ENCODE data around the gene APLP2. TPM values are rescaled to one million over a fixed set of nuclear protein-coding genes. Genes with fewer than 3 reads are reported as not detected.

APLP2 gene
- total and polyA plus RNA-seq, 10 donors, result 47.4 to 248 (median 181) TPM

DNA sequence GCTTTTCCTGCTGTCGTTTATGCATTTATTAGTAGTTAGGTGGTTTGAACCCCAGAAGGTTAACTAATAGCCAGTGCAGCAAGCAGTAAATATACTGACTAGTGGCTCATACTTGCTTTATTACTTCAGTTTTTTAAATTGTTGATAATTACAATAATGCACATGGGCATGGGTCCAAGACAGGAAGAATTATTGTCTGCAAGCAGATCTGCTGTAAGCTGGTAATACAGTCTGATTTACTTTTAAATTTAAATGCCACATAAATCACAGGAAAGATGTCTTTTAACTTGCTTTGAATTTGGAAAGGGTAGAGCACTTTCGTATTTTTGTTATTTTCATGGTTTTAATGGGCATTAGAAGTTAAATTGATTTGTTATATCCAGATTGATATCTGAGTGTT lies 27.1 kb downstream of the APLP2 start:
- Histone ChIP-seq H3K36me3 (no peaks in the 10 kb centered on the region), H3K4me3 (no peak overlapping the region), H3K27me3 (replicated peaks in 1 of 7) (no peaks in the 10 kb centered on the region), H3K27ac (no peak overlapping the region), H3K4me1 (peaks cover 0 to 81% (median 25%) of the 10 kb centered on the region in 6 donors), H3K9me3 (no peaks in the 10 kb centered on the region)
- DNase-seq, result no peak
- WGBS, 5 donors, result 74 to 90% (median 83%) methylated on average over 2 of the region's 2 CpGs
- TF ChIP-seq CTCF (IDR thresholded peaks at IDR 0.05 in 8 of 11, conservative IDR thresholded peaks at IDR 0.05 in 3 of 11) (no peak), POLR2A (IDR thresholded peaks at IDR 0.05) (no peak), POLR2AphosphoS5 (IDR thresholded peaks at IDR 0.05) (no peak)
- intact Hi-C loops (cut with DNase I; ENCODE audit: low total_unique reads), result no loop called here

DNA sequence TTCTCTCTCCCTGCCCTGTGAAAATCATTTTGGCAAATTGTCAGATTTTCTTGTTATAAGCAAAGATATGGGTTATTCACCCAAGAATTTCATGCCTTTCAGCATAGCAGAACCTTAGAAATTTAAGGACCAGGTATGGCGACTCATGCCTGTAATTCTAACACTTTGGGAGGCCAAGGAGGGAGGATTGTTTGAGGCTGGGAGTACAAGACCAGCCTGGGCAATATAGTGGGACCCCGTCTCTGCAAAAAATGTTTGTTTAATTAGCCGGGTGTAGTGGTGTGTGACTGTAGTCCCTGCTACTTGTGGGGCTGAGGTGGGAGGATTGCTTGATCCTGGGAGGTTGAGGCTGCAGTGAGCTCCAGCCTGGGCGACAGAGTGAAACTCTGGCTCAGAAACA lies 27.6 kb downstream of the APLP2 start:
- Histone ChIP-seq H3K4me3 (no peak overlapping the region), H3K4me1 (peaks cover 0 to 85% (median 27%) of the 10 kb centered on the region in 6 donors), H3K9me3 (no peaks in the 10 kb centered on the region), H3K27me3 (replicated peaks in 1 of 7) (no peaks in the 10 kb centered on the region), H3K27ac (no peak overlapping the region), H3K36me3 (no peaks in the 10 kb centered on the region)
- WGBS, 5 donors, result 94 to 99% (median 97%) methylated on average over 4 of the region's 4 CpGs
- TF ChIP-seq POLR2AphosphoS5 (IDR thresholded peaks at IDR 0.05), result no peak
- TF ChIP-seq POLR2A (IDR thresholded peaks at IDR 0.05), result no peak
- no peak for TF ChIP-seq CTCF (IDR thresholded peaks at IDR 0.05 in 8 of 11, conservative IDR thresholded peaks at IDR 0.05 in 3 of 11)
- no peak for DNase-seq
- intact Hi-C loops (cut with DNase I; ENCODE audit: low total_unique reads), result no loop called here

DNA sequence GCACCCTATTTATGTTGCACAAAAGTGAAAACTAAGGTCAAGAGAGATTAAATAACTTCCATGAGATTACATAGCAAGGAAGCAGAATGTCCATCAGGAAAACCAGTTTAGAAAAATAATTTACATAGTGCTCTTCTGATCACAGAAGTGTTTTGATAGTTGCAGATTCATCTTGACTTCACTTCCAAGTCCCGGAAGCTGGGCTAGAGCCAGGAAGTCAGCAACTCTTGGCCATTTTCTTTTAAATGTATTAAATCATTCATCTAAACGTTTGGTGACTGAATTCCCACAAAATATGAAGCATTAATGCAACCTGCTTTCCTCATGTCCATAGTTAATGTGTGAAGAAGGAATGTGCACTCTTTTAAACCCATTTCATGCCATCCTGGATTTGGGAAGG lies 29.7 kb downstream of the APLP2 start:
- no peaks in the 10 kb centered on the region for H3K27me3 ChIP-seq (replicated peaks in 1 of 7)
- intact Hi-C loops (cut with DNase I; ENCODE audit: low total_unique reads), result no loop called here
- no peak overlapping the region for H3K27ac ChIP-seq
- H3K4me3 ChIP-seq, result no peak overlapping the region
- TF ChIP-seq CTCF (IDR thresholded peaks at IDR 0.05 in 8 of 11, conservative IDR thresholded peaks at IDR 0.05 in 3 of 11) (no peak), POLR2AphosphoS5 (IDR thresholded peaks at IDR 0.05) (no peak), POLR2A (IDR thresholded peaks at IDR 0.05) (no peak)
- no peaks in the 10 kb centered on the region for H3K36me3 ChIP-seq
- WGBS, 5 donors, result 29 to 62% (median 37%) methylated on average over 2 of the region's 2 CpGs
- DNase-seq, result no peak
- H3K4me1 ChIP-seq, result peaks cover 5 to 96% (median 38%) of the 10 kb centered on the region in 6 donors
- H3K9me3 ChIP-seq, result no peaks in the 10 kb centered on the region

GRCh38 chr11:130100381-130101095 lies 30.8 kb downstream of the APLP2 start:
- Histone ChIP-seq H3K9me3 (no peaks in the 10 kb centered on the region), H3K4me3 (no peak overlapping the region), H3K27me3 (replicated peaks in 1 of 7) (no peaks in the 10 kb centered on the region), H3K36me3 (no peaks in the 10 kb centered on the region), H3K4me1 (peaks cover 5 to 90% (median 27%) of the 10 kb centered on the region in 6 donors), H3K27ac (no peak overlapping the region)
- intact Hi-C loops (cut with DNase I; ENCODE audit: low total_unique reads), result no loop called here
- TF ChIP-seq POLR2AphosphoS5 (IDR thresholded peaks at IDR 0.05) (no peak), CTCF (IDR thresholded peaks at IDR 0.05 in 8 of 11, conservative IDR thresholded peaks at IDR 0.05 in 3 of 11) (no peak), POLR2A (IDR thresholded peaks at IDR 0.05) (no peak)
- WGBS, 5 donors, result 92 to 96% (median 96%) methylated on average over 5 of the region's 5 CpGs
- no peak for DNase-seq
